ENCODE measurements around the gene TAP2. TPM values are rescaled to one million over a fixed set of nuclear protein-coding genes. Genes with fewer than 3 reads are reported as not detected.
"Not testable (repeated sequence)": the region's sequence is repeated elsewhere in the genome, so short reads cannot be mapped to it uniquely, and the experiment has no call there.

The TAP2 gene
- polyA plus RNA-seq (ENCODE audit: insufficient read length in 3 of 3): 10 to 100 TPM; 10.2 to 12.4 (median 11.9) TPM

GRCh38 chr6:32838114-32838958 is at the start of gene TAP2:
TAP2 (minus strand) TSS chr6:32838739; CDS start chr6:32838233, 506 bp downstream.
- peak; percentile 83 to 84 (median 83) for DNase-seq (ENCODE audit: low read depth in 3 of 3, low spot score in 2 of 3)

- no peak for DNase-seq (ENCODE audit: low read depth in 3 of 3, low spot score in 2 of 3)
Observed at GRCh38 chr6:32887616-32888015, 49.1 kb upstream of the TAP2 start.

- no peak for DNase-seq (ENCODE audit: low read depth in 3 of 3, low spot score in 2 of 3)
Observed at GRCh38 chr6:32886681-32887383, 48.3 kb upstream of the TAP2 start.

GRCh38 chr6:32885698-32886286 is 47.3 kb upstream of the TAP2 start:
- peak; percentile 54 to 72 (median 64) for DNase-seq (ENCODE audit: low read depth in 3 of 3, low spot score in 2 of 3)

GRCh38 chr6:32883789-32884188 is 45.2 kb upstream of the TAP2 start:
- no peak for DNase-seq (ENCODE audit: low read depth in 3 of 3, low spot score in 2 of 3)

- no peak for DNase-seq (ENCODE audit: low read depth in 3 of 3, low spot score in 2 of 3)
Observed at GRCh38 chr6:32882879-32883250, 44.3 kb upstream of the TAP2 start.

- DNase-seq (ENCODE audit: low read depth in 3 of 3, low spot score in 2 of 3): not testable (repeated sequence)
Observed at GRCh38 chr6:32880962-32881361, 42.4 kb upstream of the TAP2 start.

GRCh38 chr6:32879691-32880090 is 41.2 kb upstream of the TAP2 start:
- DNase-seq (ENCODE audit: low read depth in 3 of 3, low spot score in 2 of 3): no peak

GRCh38 chr6:32876603-32877002 is 38.1 kb upstream of the TAP2 start:
- no peak for DNase-seq (ENCODE audit: low read depth in 3 of 3, low spot score in 2 of 3)

- DNase-seq (ENCODE audit: low read depth in 3 of 3, low spot score in 2 of 3): not testable (repeated sequence)
Observed at GRCh38 chr6:32873947-32874346, 35.4 kb upstream of the TAP2 start.

- peak; percentile 71 to 74 (median 72) for DNase-seq (ENCODE audit: low read depth in 3 of 3, low spot score in 2 of 3)
Observed at GRCh38 chr6:32868257-32868788, 29.8 kb upstream of the TAP2 start.

GRCh38 chr6:32867554-32868256 is 29.2 kb upstream of the TAP2 start:
- no peak for DNase-seq (ENCODE audit: low read depth in 3 of 3, low spot score in 2 of 3)

GRCh38 chr6:32867022-32867477 is 28.5 kb upstream of the TAP2 start:
- DNase-seq (ENCODE audit: low read depth in 3 of 3, low spot score in 2 of 3): no peak

GRCh38 chr6:32865724-32866443 is 27.3 kb upstream of the TAP2 start:
- no peak for DNase-seq (ENCODE audit: low read depth in 3 of 3, low spot score in 2 of 3)

GRCh38 chr6:32862725-32863124 is 24.2 kb upstream of the TAP2 start:
- DNase-seq (ENCODE audit: low read depth in 3 of 3, low spot score in 2 of 3): no peak

- DNase-seq (ENCODE audit: low read depth in 3 of 3, low spot score in 2 of 3): no peak
Observed at GRCh38 chr6:32860674-32861073, 22.1 kb upstream of the TAP2 start.

GRCh38 chr6:32858194-32858593 is 19.7 kb upstream of the TAP2 start:
- DNase-seq (ENCODE audit: low read depth in 3 of 3, low spot score in 2 of 3): no peak

- DNase-seq (ENCODE audit: low read depth in 3 of 3, low spot score in 2 of 3): no peak
Observed at GRCh38 chr6:32857156-32857891, 18.8 kb upstream of the TAP2 start.
